Spleen (tissue), 11 donors: ENCODE results near the gene ACTA2. TPM values are rescaled to one million over a fixed set of nuclear protein-coding genes. Genes with fewer than 3 reads are reported as not detected.
A peak's percentile ranks its signal among the peaks of the same experiment; 100 is the strongest.

ENCODE experiments used
- DNase-seq: peaks from one replicate; pipeline ENCODE4 v3.0.0-alpha.2; 2020
- H3K27ac ChIP-seq, 8 donors: fragments of 200-600 bp; sonication (generic) in 7 of 8; 1 replicate in 4 of 8; 2 replicates in 4 of 8; pipeline versions ENCODE4 v1.5.0 to v1.8.0; 2016 to 2021; ENCODE audit warnings: inconsistent platforms in 4 of 8, mild to moderate bottlenecking in 4 of 8, moderate library complexity in 1 of 8
- H3K27me3 ChIP-seq, 7 donors: fragments of 200-600 bp; sonication (generic) in 6 of 7; replicated peaks in 1 of 7; 1 replicate in 4 of 7; 2 replicates in 3 of 7; pipeline versions ENCODE4 v1.5.0 to v1.8.0; 2016 to 2021; ENCODE audit warnings: inconsistent platforms in 3 of 7, mild to moderate bottlenecking in 1 of 7
- H3K36me3 ChIP-seq, 6 donors: fragments of 200-600 bp; sonication (generic) in 5 of 6; 1 replicate in 4 of 6; 2 replicates in 2 of 6; pipeline versions ENCODE4 v1.5.0 to v1.8.0; 2016 to 2021; ENCODE audit warnings: inconsistent platforms in 2 of 6
- H3K4me1 ChIP-seq, 6 donors: fragments of 200-600 bp; sonication (generic) in 5 of 6; 1 replicate in 3 of 6; 2 replicates in 3 of 6; pipeline versions ENCODE4 v1.5.0 to v1.8.0; 2016 to 2021; ENCODE audit warnings: inconsistent platforms in 3 of 6
- H3K4me3 ChIP-seq, 8 donors: fragments of 200-600 bp; sonication (generic) in 7 of 8; 1 replicate in 4 of 8; 2 replicates in 4 of 8; pipeline versions ENCODE4 v1.5.0 to v1.8.0; 2016 to 2021; ENCODE audit warnings: inconsistent platforms in 4 of 8, mild to moderate bottlenecking in 4 of 8, moderate library complexity in 2 of 8
- H3K9me3 ChIP-seq, 8 donors: fragments of 200-600 bp; sonication (generic) in 7 of 8; 1 replicate in 4 of 8; 2 replicates in 4 of 8; pipeline versions ENCODE4 v1.5.0 to v1.8.0; 2016 to 2021; ENCODE audit warnings: inconsistent platforms in 4 of 8
- CTCF ChIP-seq, 11 experiments: fragments of 200-600 bp in 7 of 11; fragments of 450-650 bp in 4 of 11; sonication (generic) in 4 of 11; IDR thresholded peaks in 8 of 11; conservative IDR thresholded peaks in 3 of 11; 1 replicate in 7 of 11; 2 replicates in 4 of 11; pipeline versions ENCODE4 v1.4.0 to v1.8.0; 2016 to 2021; ENCODE audit warnings: antibody characterized with exemption in 11 of 11, inconsistent platforms in 4 of 11, mild to moderate bottlenecking in 1 of 11
- POLR2A ChIP-seq, 3 donors: fragments of 450-650 bp; IDR thresholded peaks; one replicate each; pipeline ENCODE4 v1.5.1; 2017; ENCODE audit warnings: antibody characterized with exemption in 3 of 3, mild to moderate bottlenecking in 1 of 3
- POLR2AphosphoS5 ChIP-seq, 3 donors: sonication (generic); formaldehyde crosslinking; IDR thresholded peaks; one replicate each; pipeline ENCODE4 v1.5.1; 2017; ENCODE audit warnings: antibody characterized with exemption in 3 of 3
- WGBS, 5 donors: extraction: QIAGEN DNeasy Blood & Tissue Kit in 3 of 5; methylation state at CpG; one replicate each; pipeline versions ENCODE4 v1.1.5 to v1.1.7; 2013 to 2018; 5-methylcytosine and 5-hydroxymethylcytosine counted together
- intact Hi-C: fragments of 100-400 bp; cut with DNase I; formaldehyde crosslinking; loops from one replicate; pipeline ENCODE4 v1.15.0; 2023; ENCODE audit warnings: low total_unique reads
- polyA plus RNA-seq, 3 donors: library from polyadenylated mRNA; stranded (reverse); fragments of 200-250 nt; gene quantifications; one replicate each; pipeline ENCODE4 v1.2.1, GENCODE V29; 2013
- total RNA-seq, 7 donors: library from RNA; depleted of rRNA in 3 of 7; stranded (reverse); fragments of >200 nt in 3 of 7; fragmentation: NEBNext Ultra II Directional in 4 of 7; extraction: Animal tissue kit (Norgen Biotek cat#: 25700) in 4 of 7; gene quantifications; one replicate each; pipeline versions ENCODE4 v1.1.0 to v1.2.1, GENCODE V29; 2016 to 2021
- donor health status: healthy with polysubstance abuse.
- donor health status: DM: no; HTN: no; CAD: no; lungs with moderate emphysema.
- donor health status: DM: no; HTN: no; CAD: no.
- donor health status: Bipolar disorder and iron deficiency.
- donor health status: healthy.
- donor health status: DM: no; HTN: no; CAD: no.
- donor health status: DM: yes; HTN: yes; CAD: no.

Gene ACTA2
- total and polyA plus RNA-seq, 10 donors, result 104 to 1,421 (median 233) TPM

GRCh38 chr10:88958721-88959120, 6.1 kb upstream of the ACTA2 start:
- H3K4me1 ChIP-seq, result peaks cover 0 to 16% (median 4%) of the 10 kb centered on the region in 6 donors
- no peaks in the 10 kb centered on the region for H3K27me3 ChIP-seq
- no peaks in the 10 kb centered on the region for H3K9me3 ChIP-seq
- H3K27ac ChIP-seq, result no peak overlapping the region
- DNase-seq, result no peak
- H3K36me3 ChIP-seq, result no peaks in the 10 kb centered on the region
- H3K4me3 ChIP-seq, result no peak overlapping the region
- intact Hi-C loops, result no loop called here
- 97 to 100% (median 97%) methylated on average over 6 of the region's 6 CpGs for WGBS, 5 donors
- TF ChIP-seq POLR2AphosphoS5 (IDR thresholded peaks at IDR 0.05), result no peak

- DNase-seq, result no peak
- 94 to 100% (median 100%) methylated on average over 1 of the region's 1 CpG for WGBS, 5 donors
Measured at GRCh38 chr10:88957381-88957780, 4.8 kb upstream of the ACTA2 start.

GRCh38 chr10:88954458-88955083, 2.0 kb upstream of the ACTA2 start:
- 75 to 96% (median 94%) methylated on average over 4 of the region's 4 CpGs for WGBS, 5 donors
- no peak for DNase-seq
- H3K27ac ChIP-seq, result no peak overlapping the region
- peaks cover 0 to 6% (median 0%) of the 10 kb centered on the region in 6 donors for H3K4me1 ChIP-seq
- no peak overlapping the region for H3K4me3 ChIP-seq
- no peaks in the 10 kb centered on the region for H3K27me3 ChIP-seq
- H3K36me3 ChIP-seq, result no peaks in the 10 kb centered on the region
- TF ChIP-seq POLR2A (IDR thresholded peaks at IDR 0.05), result no peak
- intact Hi-C loops, result no loop called here
- no peaks in the 10 kb centered on the region for H3K9me3 ChIP-seq

More at GRCh38 chr10:88957381-88957780, 4.8 kb upstream of the ACTA2 start:
- Histone ChIP-seq H3K4me1 (peaks cover 0 to 13% (median 3%) of the 10 kb centered on the region in 6 donors), H3K4me3 (no peak overlapping the region), H3K36me3 (no peaks in the 10 kb centered on the region), H3K9me3 (no peaks in the 10 kb centered on the region), H3K27me3 (no peaks in the 10 kb centered on the region), H3K27ac (no peak overlapping the region)
- intact Hi-C loops, result no loop called here
- TF ChIP-seq POLR2AphosphoS5 (IDR thresholded peaks at IDR 0.05) (no peak), CTCF (IDR thresholded peaks at IDR 0.05 in 8 of 11, conservative IDR thresholded peaks at IDR 0.05 in 3 of 11) (no peak), POLR2A (IDR thresholded peaks at IDR 0.05) (no peak)

- H3K27ac ChIP-seq, result peak overlapping the region in 6 of 8 donors; percentile 26 to 77 (median 61)
- TF ChIP-seq POLR2A (IDR thresholded peaks at IDR 0.05), result no peak
- no peak for TF ChIP-seq POLR2AphosphoS5 (IDR thresholded peaks at IDR 0.05)
- no peak for TF ChIP-seq CTCF (IDR thresholded peaks at IDR 0.05 in 8 of 11, conservative IDR thresholded peaks at IDR 0.05 in 3 of 11)
- DNase-seq, result no peak
- no peaks in the 10 kb centered on the region for H3K27me3 ChIP-seq
- H3K9me3 ChIP-seq, result no peaks in the 10 kb centered on the region
- intact Hi-C loops, result no loop called here
- 87 to 93% (median 90%) methylated on average over 5 of the region's 5 CpGs for WGBS, 5 donors
- H3K36me3 ChIP-seq, result no peaks in the 10 kb centered on the region
- H3K4me3 ChIP-seq, result no peak overlapping the region
- peaks cover 0 to 6% (median 0%) of the 10 kb centered on the region in 6 donors for H3K4me1 ChIP-seq
Measured at GRCh38 chr10:88953662-88954061, 1.1 kb upstream of the ACTA2 start.

GRCh38 chr10:88949912-88950837, 2.4 kb downstream of the ACTA2 start:
- no peaks in the 10 kb centered on the region for H3K27me3 ChIP-seq
- WGBS, 5 donors, result 55 to 80% (median 60%) methylated on average over 3 of the region's 3 CpGs
- TF ChIP-seq POLR2AphosphoS5 (IDR thresholded peaks at IDR 0.05) (no peak), CTCF (IDR thresholded peaks at IDR 0.05 in 8 of 11, conservative IDR thresholded peaks at IDR 0.05 in 3 of 11) (no peak), POLR2A (IDR thresholded peaks at IDR 0.05) (no peak)
- intact Hi-C loops, result no loop called here
- H3K4me1 ChIP-seq, result peaks cover 0 to 13% (median 2%) of the 10 kb centered on the region in 6 donors
- peak overlapping the region in 6 of 8 donors; percentile 2 to 48 (median 26) for H3K4me3 ChIP-seq
- no peak for DNase-seq
- H3K27ac ChIP-seq, result peak overlapping the region in 6 of 8 donors; percentile 58 to 77 (median 69)
- H3K36me3 ChIP-seq, result peaks cover 0 to 11% (median 0%) of the 10 kb centered on the region in 6 donors
- H3K9me3 ChIP-seq, result no peaks in the 10 kb centered on the region
